Skeletal muscle cell (primary cell): ENCODE results near the gene CCDC33.
A peak's percentile ranks its signal among the peaks of the same experiment; 100 is the strongest.

Experiments used
- DNase-seq: peaks from one replicate; pipeline ENCODE4 v3.0.0-alpha.2; 2010; ENCODE audit warnings: low read depth
- H3K4me3 ChIP-seq: 2 replicates; pipeline ENCODE4 v1.5.1; 2011; ENCODE audit warnings: low read depth, mild to moderate bottlenecking, control low read depth, low read length, moderate library complexity

CCDC33 gene

GRCh38 chr15:74235962-74236361, at the start of gene CCDC33:
CCDC33 (plus strand) TSS chr15:74236326; CDS start chr15:74236720, 394 bp downstream.
- no peak for DNase-seq
- H3K4me3 ChIP-seq: no peak within 1 kb of the TSS

GRCh38 chr15:74188216-74188615, 47.9 kb upstream of the CCDC33 start:
- DNase-seq: no peak
- H3K4me3 ChIP-seq: no peak overlapping the region

- DNase-seq: no peak
- H3K4me3 ChIP-seq: no peak overlapping the region
Observed at GRCh38 chr15:74191798-74192197, 44.3 kb upstream of the CCDC33 start.

GRCh38 chr15:74192751-74193150, 43.4 kb upstream of the CCDC33 start:
- no peak for DNase-seq
- no peak overlapping the region for H3K4me3 ChIP-seq

GRCh38 chr15:74193299-74193718, 42.8 kb upstream of the CCDC33 start:
- no peak overlapping the region for H3K4me3 ChIP-seq
- DNase-seq: no peak

GRCh38 chr15:74193905-74194304, 42.2 kb upstream of the CCDC33 start:
- no peak overlapping the region for H3K4me3 ChIP-seq
- no peak for DNase-seq

GRCh38 chr15:74194572-74195559, 41.3 kb upstream of the CCDC33 start:
- no peak for DNase-seq
- no peak overlapping the region for H3K4me3 ChIP-seq

GRCh38 chr15:74196175-74196574, 40.0 kb upstream of the CCDC33 start:
- no peak overlapping the region for H3K4me3 ChIP-seq
- peak; percentile 80 for DNase-seq

- no peak for DNase-seq
- no peak overlapping the region for H3K4me3 ChIP-seq
Observed at GRCh38 chr15:74197176-74197965, 38.8 kb upstream of the CCDC33 start.

- no peak for DNase-seq
- H3K4me3 ChIP-seq: no peak overlapping the region
Observed at GRCh38 chr15:74199297-74199652, 36.9 kb upstream of the CCDC33 start.

- H3K4me3 ChIP-seq: no peak overlapping the region
- DNase-seq: no peak
Observed at GRCh38 chr15:74200412-74200815, 35.7 kb upstream of the CCDC33 start.

GRCh38 chr15:74200871-74201419, 35.2 kb upstream of the CCDC33 start:
- no peak overlapping the region for H3K4me3 ChIP-seq

GRCh38 chr15:74201710-74202420, 34.3 kb upstream of the CCDC33 start:
- DNase-seq: no peak

More at GRCh38 chr15:74200871-74201419, 35.2 kb upstream of the CCDC33 start:
- no peak for DNase-seq

GRCh38 chr15:74202452-74203401, 33.4 kb upstream of the CCDC33 start, which contains the start of gene STRA6:
STRA6 (minus strand) TSS chr15:74202787; CDS start chr15:74202267, 520 bp downstream.
- H3K4me3 ChIP-seq: no peak within 1 kb of the TSS
- DNase-seq: peak; percentile 33

More at GRCh38 chr15:74201710-74202420, 34.3 kb upstream of the CCDC33 start:
- no peak overlapping the region for H3K4me3 ChIP-seq

GRCh38 chr15:74203914-74204431, 32.2 kb upstream of the CCDC33 start:
- DNase-seq: peak; percentile 63

GRCh38 chr15:74205582-74205947, 30.6 kb upstream of the CCDC33 start:
- H3K4me3 ChIP-seq: no peak overlapping the region
- no peak for DNase-seq

More at GRCh38 chr15:74203914-74204431, 32.2 kb upstream of the CCDC33 start:
- no peak overlapping the region for H3K4me3 ChIP-seq

GRCh38 chr15:74206801-74207281, 29.3 kb upstream of the CCDC33 start:
- no peak for DNase-seq
- H3K4me3 ChIP-seq: no peak overlapping the region
